ENCODE results near the gene TRIM2. TPM values are rescaled to one million over a fixed set of nuclear protein-coding genes. Genes with fewer than 3 reads are reported as not detected.

The TRIM2 gene
- total RNA-seq, 1 donor from 2014 or later: 51.8 TPM

DNA sequence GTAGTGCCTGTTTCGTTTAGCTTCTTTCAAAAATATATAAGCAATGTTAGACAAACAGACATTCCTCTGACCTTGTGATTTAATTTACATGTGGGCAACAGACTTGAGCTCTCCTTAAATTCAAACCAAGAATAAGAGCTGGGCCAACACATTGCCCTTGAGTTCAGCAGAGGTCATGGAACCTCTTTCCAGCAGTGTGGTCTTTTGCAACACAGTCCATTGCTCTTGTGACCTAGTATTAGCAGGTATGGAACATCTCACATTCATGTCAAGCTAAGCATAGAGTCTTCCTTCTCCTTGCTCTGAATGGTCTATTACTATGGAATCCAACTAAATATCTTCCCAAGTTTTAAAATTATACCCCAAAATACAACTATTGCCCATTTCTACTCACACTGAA lies 106.5 kb downstream of the TRIM2 start:
- Histone ChIP-seq H3K9me3 (ENCODE audit: insufficient read depth, low read depth, low read length) (no peaks in the 10 kb centered on the region), H3K4me2 (ENCODE audit: low read length) (no peak overlapping the region), H3K4me3 (ENCODE audit: insufficient read depth, low read depth, low read length) (no peak overlapping the region), H3K27me3 (ENCODE audit: insufficient read depth, low read length) (no peaks in the 10 kb centered on the region), H3K36me3 (ENCODE audit: insufficient read depth, low read length) (no peaks in the 10 kb centered on the region), H3K9ac (ENCODE audit: low read length) (no peak overlapping the region), H3K79me2 (ENCODE audit: insufficient read depth, low read length) (no peaks in the 10 kb centered on the region), H3K27ac (ENCODE audit: low read depth, low read length) (no peak overlapping the region), H4K20me1 (ENCODE audit: insufficient read depth, low read length) (no peaks in the 10 kb centered on the region), H2AFZ (ENCODE audit: low read depth, low read length) (no peak overlapping the region), H3K4me1 (ENCODE audit: insufficient read depth, low read length) (no peaks in the 10 kb centered on the region)
- H3K36me3 Mint-ChIP-seq (ENCODE audit: low read depth, unreplicated experiment): peaks cover 4% of the 10 kb centered on the region
- no peaks in the 10 kb centered on the region for H3K4me1 Mint-ChIP-seq (ENCODE audit: low read depth, unreplicated experiment)
- H3K9me3 Mint-ChIP-seq (ENCODE audit: unreplicated experiment): no peaks in the 10 kb centered on the region
- DNase-seq (ENCODE audit: low read depth) (no peak), FAIRE-seq (no peak)
- no peak overlapping the region for H3K4me3 Mint-ChIP-seq (ENCODE audit: unreplicated experiment)
- TF ChIP-seq EZH2 (IDR thresholded peaks at IDR 0.05; ENCODE audit: insufficient read depth, low read length): no peak
- TF ChIP-seq, protein P1, sequence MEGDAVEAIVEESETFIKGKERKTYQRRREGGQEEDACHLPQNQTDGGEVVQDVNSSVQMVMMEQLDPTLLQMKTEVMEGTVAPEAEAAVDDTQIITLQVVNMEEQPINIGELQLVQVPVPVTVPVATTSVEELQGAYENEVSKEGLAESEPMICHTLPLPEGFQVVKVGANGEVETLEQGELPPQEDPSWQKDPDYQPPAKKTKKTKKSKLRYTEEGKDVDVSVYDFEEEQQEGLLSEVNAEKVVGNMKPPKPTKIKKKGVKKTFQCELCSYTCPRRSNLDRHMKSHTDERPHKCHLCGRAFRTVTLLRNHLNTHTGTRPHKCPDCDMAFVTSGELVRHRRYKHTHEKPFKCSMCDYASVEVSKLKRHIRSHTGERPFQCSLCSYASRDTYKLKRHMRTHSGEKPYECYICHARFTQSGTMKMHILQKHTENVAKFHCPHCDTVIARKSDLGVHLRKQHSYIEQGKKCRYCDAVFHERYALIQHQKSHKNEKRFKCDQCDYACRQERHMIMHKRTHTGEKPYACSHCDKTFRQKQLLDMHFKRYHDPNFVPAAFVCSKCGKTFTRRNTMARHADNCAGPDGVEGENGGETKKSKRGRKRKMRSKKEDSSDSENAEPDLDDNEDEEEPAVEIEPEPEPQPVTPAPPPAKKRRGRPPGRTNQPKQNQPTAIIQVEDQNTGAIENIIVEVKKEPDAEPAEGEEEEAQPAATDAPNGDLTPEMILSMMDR (IDR thresholded peaks at IDR 0.05; ENCODE audit: insufficient read depth, low read depth, low read length): no peak
- H3K27ac Mint-ChIP-seq (ENCODE audit: unreplicated experiment): no peak overlapping the region
- no peaks in the 10 kb centered on the region for H3K27me3 Mint-ChIP-seq (ENCODE audit: low read depth, unreplicated experiment)

DNA sequence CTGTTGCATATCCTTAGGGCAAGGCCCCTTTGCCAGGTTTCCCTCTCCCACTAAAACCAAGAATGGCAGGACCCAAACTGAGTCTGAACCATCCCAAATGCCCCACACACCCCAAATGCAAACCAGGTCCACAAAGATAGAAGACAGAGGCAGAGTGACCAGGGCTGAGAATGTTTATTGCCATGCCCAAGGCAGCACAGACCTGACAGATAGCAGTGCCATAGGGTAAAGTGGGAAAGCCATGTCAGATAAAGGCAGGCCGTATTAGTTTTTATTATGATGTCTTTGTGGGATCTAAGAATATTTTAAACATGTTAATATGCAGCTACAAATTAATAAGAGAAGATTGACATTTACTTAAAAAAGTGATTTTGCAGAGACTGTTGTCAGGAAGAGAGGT lies 110.7 kb downstream of the TRIM2 start:
- Histone ChIP-seq H3K36me3 (ENCODE audit: insufficient read depth, low read length) (no peaks in the 10 kb centered on the region), H3K4me2 (ENCODE audit: low read length) (no peak overlapping the region), H3K9me3 (ENCODE audit: insufficient read depth, low read depth, low read length) (no peaks in the 10 kb centered on the region), H3K9ac (ENCODE audit: low read length) (no peak overlapping the region), H3K4me1 (ENCODE audit: insufficient read depth, low read length) (no peaks in the 10 kb centered on the region), H3K27ac (ENCODE audit: low read depth, low read length) (no peak overlapping the region), H3K4me3 (ENCODE audit: insufficient read depth, low read depth, low read length) (no peak overlapping the region), H4K20me1 (ENCODE audit: insufficient read depth, low read length) (no peaks in the 10 kb centered on the region), H3K27me3 (ENCODE audit: insufficient read depth, low read length) (no peaks in the 10 kb centered on the region), H2AFZ (ENCODE audit: low read depth, low read length) (no peak overlapping the region), H3K79me2 (ENCODE audit: insufficient read depth, low read length) (no peaks in the 10 kb centered on the region)
- Mint-ChIP-seq H3K27me3 (ENCODE audit: low read depth, unreplicated experiment) (no peaks in the 10 kb centered on the region), H3K36me3 (ENCODE audit: low read depth, unreplicated experiment) (peaks cover 3% of the 10 kb centered on the region), H3K4me1 (ENCODE audit: low read depth, unreplicated experiment) (no peaks in the 10 kb centered on the region), H3K4me3 (ENCODE audit: unreplicated experiment) (no peak overlapping the region), H3K27ac (ENCODE audit: unreplicated experiment) (no peak overlapping the region), H3K9me3 (ENCODE audit: unreplicated experiment) (no peaks in the 10 kb centered on the region)
- TF ChIP-seq, protein P1 (IDR thresholded peaks at IDR 0.05; ENCODE audit: insufficient read depth, low read depth, low read length): no peak
- no peak for TF ChIP-seq EZH2 (IDR thresholded peaks at IDR 0.05; ENCODE audit: insufficient read depth, low read length)
- DNase-seq (ENCODE audit: low read depth) (no peak), FAIRE-seq (no peak)

DNA sequence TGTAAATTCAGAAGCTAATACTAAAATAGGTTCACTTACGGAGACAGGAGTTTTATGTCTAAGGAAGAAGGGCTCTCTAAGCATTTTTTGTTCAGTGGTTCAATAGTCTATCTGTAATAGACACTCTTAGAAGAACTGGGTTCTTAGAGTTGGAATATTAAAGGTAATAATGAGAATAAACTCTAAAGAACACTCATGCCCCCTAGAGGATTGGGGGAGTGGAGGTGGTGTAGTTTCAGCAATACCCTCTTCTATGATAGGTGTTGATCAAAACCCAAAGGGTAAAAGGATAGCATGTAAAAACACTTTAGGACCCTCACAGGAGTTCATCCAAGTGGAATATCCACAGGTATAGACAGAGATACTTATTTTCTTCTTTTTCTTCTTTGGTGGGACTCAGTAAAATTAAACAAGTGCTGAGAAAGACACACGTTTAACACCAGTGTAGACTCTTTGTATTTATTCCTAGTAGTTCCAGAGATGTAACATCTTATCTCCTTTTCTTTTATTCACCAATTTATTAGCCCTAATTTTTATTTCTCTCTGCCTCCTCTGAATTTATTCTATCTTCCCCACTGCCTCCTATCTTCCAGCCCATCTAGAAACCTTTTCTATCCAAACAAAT lies 114.6 kb downstream of the TRIM2 start:
- Mint-ChIP-seq H3K27ac (ENCODE audit: unreplicated experiment) (no peak overlapping the region), H3K9me3 (ENCODE audit: unreplicated experiment) (no peaks in the 10 kb centered on the region), H3K36me3 (ENCODE audit: low read depth, unreplicated experiment) (peaks cover 3% of the 10 kb centered on the region), H3K4me1 (ENCODE audit: low read depth, unreplicated experiment) (no peaks in the 10 kb centered on the region), H3K27me3 (ENCODE audit: low read depth, unreplicated experiment) (no peaks in the 10 kb centered on the region), H3K4me3 (ENCODE audit: unreplicated experiment) (no peak overlapping the region)
- H3K9ac ChIP-seq (ENCODE audit: low read length): no peak overlapping the region
- H3K4me3 ChIP-seq (ENCODE audit: insufficient read depth, low read depth, low read length): no peak overlapping the region
- H2AFZ ChIP-seq (ENCODE audit: low read depth, low read length): no peak overlapping the region
- H3K36me3 ChIP-seq (ENCODE audit: insufficient read depth, low read length): no peaks in the 10 kb centered on the region
- H4K20me1 ChIP-seq (ENCODE audit: insufficient read depth, low read length): no peaks in the 10 kb centered on the region
- H3K27ac ChIP-seq (ENCODE audit: low read depth, low read length): no peak overlapping the region
- H3K9me3 ChIP-seq (ENCODE audit: insufficient read depth, low read depth, low read length): no peaks in the 10 kb centered on the region
- TF ChIP-seq, protein P1 (IDR thresholded peaks at IDR 0.05; ENCODE audit: insufficient read depth, low read depth, low read length): peak; percentile 72
- TF ChIP-seq EZH2 (IDR thresholded peaks at IDR 0.05; ENCODE audit: insufficient read depth, low read length): no peak
- H3K4me1 ChIP-seq (ENCODE audit: insufficient read depth, low read length): no peaks in the 10 kb centered on the region
- DNase-seq (ENCODE audit: low read depth): peak; percentile 14
- H3K27me3 ChIP-seq (ENCODE audit: insufficient read depth, low read length): no peaks in the 10 kb centered on the region
- no peaks in the 10 kb centered on the region for H3K79me2 ChIP-seq (ENCODE audit: insufficient read depth, low read length)
- H3K4me2 ChIP-seq (ENCODE audit: low read length): no peak overlapping the region
- peak; percentile 70 for FAIRE-seq

Data from astrocyte (in vitro differentiated cells and primary cell).